GM19328 (cell line): ENCODE results near the gene TSPAN5.

Experiments
- ATAC-seq: cut with Tn5 transposase; IDR thresholded peaks from one replicate; pipeline ENCODE4 v1.9.1; 2021; ENCODE audit warnings: mild to moderate bottlenecking, moderate library complexity; ENCODE audit not compliant: unreplicated experiment

Gene TSPAN5

GRCh38 chr4:98620087-98620784, 38.2 kb downstream of the TSPAN5 start:
- no peak for ATAC-seq

- ATAC-seq = no peak
Observed at GRCh38 chr4:98619180-98619579, 39.2 kb downstream of the TSPAN5 start.

DNA sequence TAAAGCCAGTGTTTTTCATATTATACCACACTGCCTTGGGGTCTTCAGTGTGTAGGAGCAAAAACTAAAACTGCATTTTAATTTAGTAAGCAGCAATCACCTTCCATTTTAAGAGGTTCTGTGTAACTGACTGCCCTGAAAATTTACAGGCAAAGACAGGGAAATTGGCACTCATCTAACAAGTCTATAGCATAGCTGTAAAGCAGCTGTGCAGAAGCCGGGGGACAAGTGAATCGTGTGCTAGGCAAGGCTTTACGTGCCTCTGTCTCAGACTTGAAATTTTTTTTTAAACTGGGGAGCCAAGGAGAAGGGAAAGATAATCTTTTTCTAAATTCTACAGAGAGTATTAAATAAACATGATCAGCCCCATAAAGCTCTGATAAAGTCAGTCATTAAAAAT, 39.7 kb downstream of the TSPAN5 start:
- no peak for ATAC-seq

DNA sequence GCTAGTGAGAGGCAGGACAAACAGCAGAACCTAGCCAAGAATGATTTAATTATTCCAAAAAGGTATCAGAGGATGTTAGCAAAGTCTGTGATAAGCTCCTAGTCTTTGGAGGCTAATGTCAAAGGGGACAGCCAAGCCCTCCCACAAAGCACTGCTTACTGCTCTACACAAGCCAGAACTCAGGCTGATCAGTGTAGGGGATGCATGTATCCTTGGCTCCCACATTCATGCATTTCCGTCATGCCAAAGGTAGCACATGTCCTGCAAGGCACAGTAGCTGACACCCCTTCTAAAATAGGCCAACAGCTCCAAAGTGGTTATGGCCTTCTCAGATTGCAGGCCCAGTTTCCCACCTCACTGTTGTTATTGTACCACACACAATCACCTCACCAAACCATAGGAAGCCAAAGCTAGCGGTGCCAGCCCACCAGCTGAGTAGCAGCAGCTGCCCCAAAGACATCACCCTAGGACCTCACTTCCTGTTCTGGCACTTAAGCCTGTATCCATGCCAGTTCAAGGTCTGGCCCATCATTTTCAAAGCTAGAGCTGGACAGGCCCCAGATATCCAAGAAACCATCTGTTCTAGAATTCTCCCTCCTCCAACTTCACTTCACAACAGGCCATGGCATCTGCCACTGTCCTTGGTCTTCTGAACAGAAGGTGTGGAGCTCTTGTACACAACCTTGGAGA, 40.9 kb downstream of the TSPAN5 start:
- ATAC-seq = no peak

DNA sequence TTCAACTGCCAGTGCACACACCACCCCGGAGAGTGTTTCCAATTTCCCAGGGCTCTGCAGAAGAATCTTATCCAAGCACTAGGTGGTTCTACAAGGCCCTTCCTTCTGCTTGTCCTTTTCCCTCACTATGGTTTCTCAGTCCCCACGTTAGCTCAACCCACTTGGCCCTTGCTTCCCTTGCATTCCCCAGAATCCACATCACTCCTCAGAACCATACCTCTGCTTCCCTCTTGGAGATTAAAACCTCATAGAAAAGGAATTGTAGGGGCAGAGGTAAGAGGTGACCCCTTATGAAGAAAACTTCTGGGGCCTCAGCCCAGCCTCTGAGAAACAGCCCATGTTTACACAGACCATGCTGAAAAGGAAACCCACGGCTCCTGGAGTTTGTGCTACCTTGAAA, 42.4 kb downstream of the TSPAN5 start:
- ATAC-seq = no peak

GRCh38 chr4:98614662-98615061, 43.7 kb downstream of the TSPAN5 start:
- ATAC-seq = no peak

GRCh38 chr4:98614094-98614493, 44.3 kb downstream of the TSPAN5 start:
- no peak for ATAC-seq

- no peak for ATAC-seq
Observed at GRCh38 chr4:98613453-98614075, 44.8 kb downstream of the TSPAN5 start.

- ATAC-seq = no peak
Observed at GRCh38 chr4:98612318-98613250, 45.8 kb downstream of the TSPAN5 start.

GRCh38 chr4:98611677-98612317, 46.6 kb downstream of the TSPAN5 start:
- no peak for ATAC-seq

DNA sequence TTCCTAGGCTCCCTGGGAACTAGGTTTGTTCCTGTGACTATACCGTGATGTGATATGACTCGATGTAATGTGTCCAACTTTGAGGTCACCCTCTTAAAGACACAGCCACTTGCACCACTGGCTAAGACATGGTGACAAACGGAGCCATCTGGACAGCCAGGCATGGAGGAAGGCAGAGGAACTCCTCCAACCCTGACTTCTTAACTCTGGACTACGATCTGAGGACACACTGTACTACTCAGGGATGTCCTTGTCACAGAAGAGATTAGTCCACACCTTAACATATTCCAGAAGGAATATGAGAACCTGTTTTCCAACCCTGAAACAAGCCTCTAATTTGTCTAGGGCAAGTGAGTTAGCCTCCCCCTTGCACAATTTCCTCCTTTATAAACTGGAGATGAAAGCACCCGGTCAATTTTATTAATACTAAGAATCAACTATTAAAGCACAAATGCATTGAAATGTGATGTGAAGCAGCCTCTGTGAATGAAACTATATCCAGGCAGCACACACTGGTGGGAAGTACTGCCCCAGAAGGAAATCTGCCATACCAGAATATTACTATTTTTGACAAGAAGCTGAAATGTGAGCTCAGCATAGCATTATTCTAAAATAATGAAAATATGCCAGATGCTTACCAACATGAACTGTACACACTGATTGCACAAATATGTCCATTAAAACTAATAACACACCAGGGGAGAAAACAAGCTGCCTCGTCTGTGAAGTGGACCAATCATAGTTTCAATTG, 47.3 kb downstream of the TSPAN5 start:
- ATAC-seq = no peak

DNA sequence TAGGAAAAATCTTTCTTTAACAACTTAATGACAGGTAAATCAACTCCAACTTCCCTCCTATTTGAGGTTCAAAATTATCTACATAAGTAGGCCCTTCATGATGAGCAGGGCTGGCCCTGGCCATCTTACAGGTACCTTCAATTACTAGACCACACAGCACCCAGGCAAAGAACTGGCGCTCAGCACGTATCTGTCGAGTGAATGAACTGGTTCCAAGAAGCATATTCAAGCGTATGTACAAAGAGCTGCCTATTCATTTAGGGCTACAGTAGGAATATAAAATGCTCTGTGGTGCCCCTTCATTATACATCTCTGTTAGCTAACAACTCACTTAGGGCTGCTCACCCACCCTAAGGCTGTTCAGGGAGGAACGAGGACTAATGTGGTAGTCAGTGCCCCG, 48.0 kb downstream of the TSPAN5 start:
- no peak for ATAC-seq

- no peak for ATAC-seq
Observed at GRCh38 chr4:98609934-98610333, 48.5 kb downstream of the TSPAN5 start.

GRCh38 chr4:98608356-98608755, 50.1 kb downstream of the TSPAN5 start:
- ATAC-seq = no peak

GRCh38 chr4:98606894-98607293, 51.5 kb downstream of the TSPAN5 start:
- no peak for ATAC-seq

GRCh38 chr4:98605216-98605615, 53.2 kb downstream of the TSPAN5 start:
- ATAC-seq = no peak

- no peak for ATAC-seq
Observed at GRCh38 chr4:98604723-98605122, 53.7 kb downstream of the TSPAN5 start.

DNA sequence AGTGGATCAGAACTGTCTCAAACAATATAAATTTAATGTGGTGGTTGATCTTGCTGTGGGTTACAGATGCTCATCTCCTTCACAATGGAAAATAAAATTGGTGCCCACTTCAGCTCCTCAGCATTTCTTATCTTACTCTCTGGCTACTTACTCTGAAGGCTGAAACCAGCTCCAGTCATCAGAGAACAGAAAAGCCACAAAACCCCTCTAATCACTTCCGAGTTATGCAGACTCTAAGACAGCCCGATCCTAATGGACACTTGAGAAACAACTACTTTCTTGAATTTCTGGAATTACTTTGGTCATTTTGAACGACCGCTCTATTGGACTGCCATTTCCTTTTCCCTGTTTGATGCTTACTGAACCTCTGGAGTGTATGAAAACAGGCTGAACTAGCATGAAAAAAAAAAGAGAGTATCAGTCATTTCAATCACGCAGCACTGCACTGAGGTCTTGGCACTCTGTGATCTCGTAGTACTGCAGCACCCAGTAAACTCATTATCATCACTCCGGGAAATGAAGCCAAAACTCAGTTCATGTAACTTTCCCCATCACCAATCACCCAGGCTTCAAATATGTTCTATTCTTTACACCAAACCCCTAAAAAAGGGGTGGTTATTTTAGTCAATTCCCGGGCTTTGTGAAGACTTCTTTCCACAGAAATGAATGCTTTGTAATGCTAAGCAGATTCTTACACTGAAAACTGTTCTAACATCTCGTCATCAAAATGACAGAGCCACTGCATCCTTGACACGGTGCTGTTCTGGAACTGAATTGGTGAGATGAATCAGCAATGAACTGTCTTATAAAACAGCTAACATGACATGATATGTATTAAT, 54.5 kb downstream of the TSPAN5 start:
- ATAC-seq = no peak

- ATAC-seq = no peak
Observed at GRCh38 chr4:98602270-98602669, 56.1 kb downstream of the TSPAN5 start.
